ENCODE results near the gene TCF21. TPM values are rescaled to one million over a fixed set of nuclear protein-coding genes. Genes with fewer than 3 reads are reported as not detected.

TCF21 gene
- polyA plus RNA-seq, 1 of the 3 experiments (the other 2 are of a cell fraction) = not detected

DNA sequence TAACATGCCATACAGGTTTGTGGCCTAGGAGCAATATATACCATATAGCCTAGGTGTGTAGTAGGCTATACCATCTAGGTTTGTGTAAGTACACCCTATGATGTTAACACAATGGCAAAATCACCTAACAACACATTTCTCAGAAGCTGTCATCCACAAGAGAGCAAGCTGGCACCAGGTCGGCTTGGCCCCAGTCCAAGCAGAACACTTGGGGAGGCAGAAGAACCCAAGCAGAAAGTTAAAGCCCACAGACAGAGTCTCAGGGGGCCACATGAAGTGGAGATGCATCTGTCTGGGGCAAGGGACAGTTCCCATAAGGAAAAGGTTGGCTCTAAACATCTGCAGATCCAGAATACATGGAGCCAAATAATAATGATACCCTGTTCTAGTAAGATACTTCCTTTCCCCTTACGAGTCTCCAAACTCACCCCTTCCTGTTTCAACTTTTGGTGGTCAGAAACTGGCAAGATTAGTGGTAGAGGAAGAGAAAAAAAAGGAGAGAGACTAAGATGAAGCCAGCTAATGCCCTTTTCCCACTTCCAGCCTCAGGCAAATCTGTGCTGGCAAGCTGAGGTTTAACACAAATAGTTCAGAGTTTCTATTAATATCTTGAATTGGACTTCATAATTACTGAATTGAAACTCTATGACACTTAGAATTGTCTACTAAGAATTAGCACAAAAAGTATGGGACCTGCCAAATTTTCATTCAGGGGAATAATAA, 29.5 kb downstream of the TCF21 start:
- no peak overlapping the region for H3K27ac ChIP-seq (ENCODE audit: low read depth in 2 of 2, low read length in 1 of 2)
- peaks cover 0 to 2% of the 10 kb centered on the region in 2 experiments; a peak in 1 of 4 replicates for H3K4me1 ChIP-seq (ENCODE audit: control insufficient read depth in 1 of 2, insufficient read depth in 2 of 2, low read depth in 1 of 2, low read length in 1 of 2)
- H3K36me3 ChIP-seq (replicated peaks in 1 of 2; ENCODE audit: control insufficient read depth in 1 of 2, insufficient read depth in 2 of 2, low read length in 1 of 2) = no peaks in the 10 kb centered on the region
- ChIA-PET CTCF (interaction anchor here (1.0 to 19.3 kb wide), 7 partner anchors 68 to 349 kb away, joined by 3 to 484 read pairs (median 9); no protein-coding TSS in a partner anchor), POLR2A (no interaction called here)
- TF ChIP-seq RCOR1 (IDR thresholded peaks at IDR 0.05; ENCODE audit: low read length) (no peak), RXRA (IDR thresholded peaks at IDR 0.05; ENCODE audit: borderline replicate concordance, low read depth) (no peak), GABPA (IDR thresholded peaks at IDR 0.05; ENCODE audit: low read depth) (no peak), RFX5 (IDR thresholded peaks at IDR 0.05; ENCODE audit: low read length) (no peak), EP300 (IDR thresholded peaks at IDR 0.05; ENCODE audit: borderline replicate concordance in 1 of 2, low read depth in 1 of 2, low read length in 1 of 2) (no peak), TCF12 (IDR thresholded peaks at IDR 0.05) (no peak)
- peaks cover 5% of the 10 kb centered on the region for H3K27me3 ChIP-seq (ENCODE audit: insufficient read depth)
- H3K9me3 ChIP-seq = no peaks in the 10 kb centered on the region
- H4K20me1 ChIP-seq (ENCODE audit: insufficient read depth) = no peaks in the 10 kb centered on the region
- H3K9ac ChIP-seq = no peak overlapping the region
- no peak overlapping the region for H2AFZ ChIP-seq (ENCODE audit: low read depth)
- no peak for DNase-seq
- H3K79me2 ChIP-seq (ENCODE audit: insufficient read depth) = no peaks in the 10 kb centered on the region
- H3F3A ChIP-seq (replicated peaks; ENCODE audit: insufficient read depth) = no peaks in the 10 kb centered on the region
- no peak overlapping the region for H3K4me2 ChIP-seq
- no peaks in the 10 kb centered on the region for H3K9me2 ChIP-seq
- H3K4me3 ChIP-seq (ENCODE audit: low read depth in 2 of 2, low read length in 1 of 2) = no peak overlapping the region
- 44% methylated on average over 2 of the region's 2 CpGs for whole genome bisulfite sequencing (ENCODE audit: low lambda C conversion rate)

GRCh38 chr6:133919362-133919761, 30.4 kb downstream of the TCF21 start:
- Histone ChIP-seq H3K4me3 (ENCODE audit: low read depth in 2 of 2, low read length in 1 of 2) (no peak overlapping the region), H3K27ac (ENCODE audit: low read depth in 2 of 2, low read length in 1 of 2) (no peak overlapping the region), H3K79me2 (ENCODE audit: insufficient read depth) (no peaks in the 10 kb centered on the region), H3K9me2 (no peaks in the 10 kb centered on the region), H3K36me3 (replicated peaks in 1 of 2; ENCODE audit: control insufficient read depth in 1 of 2, insufficient read depth in 2 of 2, low read length in 1 of 2) (no peaks in the 10 kb centered on the region), H3K9me3 (no peaks in the 10 kb centered on the region), H4K20me1 (ENCODE audit: insufficient read depth) (no peaks in the 10 kb centered on the region), H3K27me3 (ENCODE audit: insufficient read depth) (peaks cover 4% of the 10 kb centered on the region), H3K4me2 (no peak overlapping the region), H3K9ac (no peak overlapping the region), H3F3A (replicated peaks; ENCODE audit: insufficient read depth) (no peaks in the 10 kb centered on the region), H3K4me1 (ENCODE audit: control insufficient read depth in 1 of 2, insufficient read depth in 2 of 2, low read depth in 1 of 2, low read length in 1 of 2) (peaks cover 0 to 2% of the 10 kb centered on the region in 2 experiments; a peak in 1 of 4 replicates), H2AFZ (ENCODE audit: low read depth) (no peak overlapping the region)
- no peak for TF ChIP-seq NRF1 (IDR thresholded peaks at IDR 0.05; ENCODE audit: low read depth, low read length)
- TF ChIP-seq ELF1 (IDR thresholded peaks at IDR 0.05) = no peak
- no peak for TF ChIP-seq YY1 (IDR thresholded peaks at IDR 0.05; ENCODE audit: low read depth)
- TF ChIP-seq, protein P1, sequence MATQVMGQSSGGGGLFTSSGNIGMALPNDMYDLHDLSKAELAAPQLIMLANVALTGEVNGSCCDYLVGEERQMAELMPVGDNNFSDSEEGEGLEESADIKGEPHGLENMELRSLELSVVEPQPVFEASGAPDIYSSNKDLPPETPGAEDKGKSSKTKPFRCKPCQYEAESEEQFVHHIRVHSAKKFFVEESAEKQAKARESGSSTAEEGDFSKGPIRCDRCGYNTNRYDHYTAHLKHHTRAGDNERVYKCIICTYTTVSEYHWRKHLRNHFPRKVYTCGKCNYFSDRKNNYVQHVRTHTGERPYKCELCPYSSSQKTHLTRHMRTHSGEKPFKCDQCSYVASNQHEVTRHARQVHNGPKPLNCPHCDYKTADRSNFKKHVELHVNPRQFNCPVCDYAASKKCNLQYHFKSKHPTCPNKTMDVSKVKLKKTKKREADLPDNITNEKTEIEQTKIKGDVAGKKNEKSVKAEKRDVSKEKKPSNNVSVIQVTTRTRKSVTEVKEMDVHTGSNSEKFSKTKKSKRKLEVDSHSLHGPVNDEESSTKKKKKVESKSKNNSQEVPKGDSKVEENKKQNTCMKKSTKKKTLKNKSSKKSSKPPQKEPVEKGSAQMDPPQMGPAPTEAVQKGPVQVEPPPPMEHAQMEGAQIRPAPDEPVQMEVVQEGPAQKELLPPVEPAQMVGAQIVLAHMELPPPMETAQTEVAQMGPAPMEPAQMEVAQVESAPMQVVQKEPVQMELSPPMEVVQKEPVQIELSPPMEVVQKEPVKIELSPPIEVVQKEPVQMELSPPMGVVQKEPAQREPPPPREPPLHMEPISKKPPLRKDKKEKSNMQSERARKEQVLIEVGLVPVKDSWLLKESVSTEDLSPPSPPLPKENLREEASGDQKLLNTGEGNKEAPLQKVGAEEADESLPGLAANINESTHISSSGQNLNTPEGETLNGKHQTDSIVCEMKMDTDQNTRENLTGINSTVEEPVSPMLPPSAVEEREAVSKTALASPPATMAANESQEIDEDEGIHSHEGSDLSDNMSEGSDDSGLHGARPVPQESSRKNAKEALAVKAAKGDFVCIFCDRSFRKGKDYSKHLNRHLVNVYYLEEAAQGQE (IDR thresholded peaks at IDR 0.05; ENCODE audit: low read depth, low read length) = no peak
- TF ChIP-seq, protein P2, sequence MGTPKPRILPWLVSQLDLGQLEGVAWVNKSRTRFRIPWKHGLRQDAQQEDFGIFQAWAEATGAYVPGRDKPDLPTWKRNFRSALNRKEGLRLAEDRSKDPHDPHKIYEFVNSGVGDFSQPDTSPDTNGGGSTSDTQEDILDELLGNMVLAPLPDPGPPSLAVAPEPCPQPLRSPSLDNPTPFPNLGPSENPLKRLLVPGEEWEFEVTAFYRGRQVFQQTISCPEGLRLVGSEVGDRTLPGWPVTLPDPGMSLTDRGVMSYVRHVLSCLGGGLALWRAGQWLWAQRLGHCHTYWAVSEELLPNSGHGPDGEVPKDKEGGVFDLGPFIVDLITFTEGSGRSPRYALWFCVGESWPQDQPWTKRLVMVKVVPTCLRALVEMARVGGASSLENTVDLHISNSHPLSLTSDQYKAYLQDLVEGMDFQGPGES (IDR thresholded peaks at IDR 0.05; ENCODE audit: low read depth, low read length) = no peak
- TF ChIP-seq MXI1 (IDR thresholded peaks at IDR 0.05; ENCODE audit: low read depth, low read length) = no peak
- no peak for TF ChIP-seq CHD2 (IDR thresholded peaks at IDR 0.05; ENCODE audit: low read length, partially characterized antibody)
- no peak for TF ChIP-seq JUND (IDR thresholded peaks at IDR 0.05)
- TF ChIP-seq EZH2phosphoT487 (IDR thresholded peaks at IDR 0.05; ENCODE audit: borderline replicate concordance, low read depth) = no peak
- TF ChIP-seq TEAD4 (IDR thresholded peaks at IDR 0.05; ENCODE audit: borderline replicate concordance, insufficient read depth) = no peak
- no peak for TF ChIP-seq FOSL2 (IDR thresholded peaks at IDR 0.05; ENCODE audit: borderline replicate concordance, low read depth)
- TF ChIP-seq, protein P3, sequence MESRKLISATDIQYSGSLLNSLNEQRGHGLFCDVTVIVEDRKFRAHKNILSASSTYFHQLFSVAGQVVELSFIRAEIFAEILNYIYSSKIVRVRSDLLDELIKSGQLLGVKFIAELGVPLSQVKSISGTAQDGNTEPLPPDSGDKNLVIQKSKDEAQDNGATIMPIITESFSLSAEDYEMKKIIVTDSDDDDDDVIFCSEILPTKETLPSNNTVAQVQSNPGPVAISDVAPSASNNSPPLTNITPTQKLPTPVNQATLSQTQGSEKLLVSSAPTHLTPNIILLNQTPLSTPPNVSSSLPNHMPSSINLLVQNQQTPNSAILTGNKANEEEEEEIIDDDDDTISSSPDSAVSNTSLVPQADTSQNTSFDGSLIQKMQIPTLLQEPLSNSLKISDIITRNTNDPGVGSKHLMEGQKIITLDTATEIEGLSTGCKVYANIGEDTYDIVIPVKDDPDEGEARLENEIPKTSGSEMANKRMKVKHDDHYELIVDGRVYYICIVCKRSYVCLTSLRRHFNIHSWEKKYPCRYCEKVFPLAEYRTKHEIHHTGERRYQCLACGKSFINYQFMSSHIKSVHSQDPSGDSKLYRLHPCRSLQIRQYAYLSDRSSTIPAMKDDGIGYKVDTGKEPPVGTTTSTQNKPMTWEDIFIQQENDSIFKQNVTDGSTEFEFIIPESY (IDR thresholded peaks at IDR 0.05; ENCODE audit: borderline replicate concordance, low read depth) = no peak
- TF ChIP-seq EP300 (IDR thresholded peaks at IDR 0.05; ENCODE audit: borderline replicate concordance in 1 of 2, low read depth in 1 of 2, low read length in 1 of 2) = no peak
- no peak for TF ChIP-seq SIN3A (IDR thresholded peaks at IDR 0.05; ENCODE audit: borderline replicate concordance, low read depth, low read length)
- POLR2A ChIA-PET = no interaction called here
- DNase-seq = no peak
- CTCF ChIA-PET = interaction anchor here (4.8 to 19.3 kb wide), 4 partner anchors 142 to 350 kb away, joined by 20 to 484 read pairs (median 132); no protein-coding TSS in a partner anchor
- 23% methylated on average over 5 of the region's 5 CpGs for WGBS (ENCODE audit: low lambda C conversion rate)

Data from SK-N-SH (cell line).